ENCODE measurements around the gene CDH3. TPM values are rescaled to one million over a fixed set of nuclear protein-coding genes. Genes with fewer than 3 reads are reported as not detected.
A peak's percentile ranks its signal among the peaks of the same experiment; 100 is the strongest.

Gene CDH3
- total and polyA plus RNA-seq, 2 of the 13 experiments (the other 11 are each of a cell fraction or from before 2014, with no cell fraction given): 0.11 TPM; not detected in 1

- no peak for TF ChIP-seq CTCF (CRISPR knock-in tag; IDR thresholded peaks at IDR 0.05)
- no peak for TF ChIP-seq MED13 (CRISPR knock-in tag; IDR thresholded peaks at IDR 0.05)
- peak in 1 of 2 experiments; percentile 31; a peak in 1 of 4 replicates for TF ChIP-seq EP300 (IDR thresholded peaks at IDR 0.05; ENCODE audit: low read depth in 2 of 2, low read length in 2 of 2)
- no peak for TF ChIP-seq EP300 (CRISPR knock-in tag; IDR thresholded peaks at IDR 0.05; ENCODE audit: borderline replicate concordance)
- no peak for TF ChIP-seq MIER2 (CRISPR knock-in tag; IDR thresholded peaks at IDR 0.05)
- TF ChIP-seq KDM1A (CRISPR knock-in tag; IDR thresholded peaks at IDR 0.05): peak; percentile 18; the same call in 1 of the 2 replicates
- TF ChIP-seq CEBPB (IDR thresholded peaks at IDR 0.05; ENCODE audit: borderline replicate concordance, low read depth, low read length): peak; percentile 17; the same call in 1 of the 2 replicates
- TF ChIP-seq CENPX (CRISPR knock-in tag; IDR thresholded peaks at IDR 0.05): no peak
- TF ChIP-seq U2AF1 (optimal IDR thresholded peaks at IDR 0.05; ENCODE audit: low read depth, low read length): no peak
- no peak for TF ChIP-seq ZNF337 (CRISPR knock-in tag; IDR thresholded peaks at IDR 0.05; ENCODE audit: borderline replicate concordance, low read depth)
- TF ChIP-seq HNF1B (CRISPR knock-in tag; IDR thresholded peaks at IDR 0.05): no peak
- no peak for TF ChIP-seq STAG1 (CRISPR knock-in tag; IDR thresholded peaks at IDR 0.05)
- no peak for TF ChIP-seq PITX1 (CRISPR knock-in tag; IDR thresholded peaks at IDR 0.05)
- TF ChIP-seq ZNF577 (CRISPR knock-in tag; IDR thresholded peaks at IDR 0.05; ENCODE audit: borderline replicate concordance, low read depth): no peak
- TF ChIP-seq ZNF512B (CRISPR knock-in tag; IDR thresholded peaks at IDR 0.05; ENCODE audit: borderline replicate concordance): no peak
- TF ChIP-seq ZNF597 (CRISPR knock-in tag; IDR thresholded peaks at IDR 0.05): no peak
- TF ChIP-seq GTF2F1 (IDR thresholded peaks at IDR 0.05; ENCODE audit: low read length): no peak
- TF ChIP-seq ETV5 (CRISPR knock-in tag; IDR thresholded peaks at IDR 0.05; ENCODE audit: borderline replicate concordance): no peak
- no peak for TF ChIP-seq GATAD2A (CRISPR knock-in tag; IDR thresholded peaks at IDR 0.05)
Measured at GRCh38 chr16:68733570-68733969, 88.5 kb downstream of the CDH3 start (continued).
